HG03378 (cell line): ENCODE data around the gene SAC3D1.

Experiments used
- ATAC-seq: cut with Tn5 transposase; IDR thresholded peaks from one replicate; pipeline ENCODE4 v1.9.1; 2021; ENCODE audit warnings: mild to moderate bottlenecking, moderate library complexity; ENCODE audit not compliant: unreplicated experiment

SAC3D1 gene

GRCh38 chr11:65059523-65059922, 18.5 kb downstream of the SAC3D1 start:
- no peak for ATAC-seq

DNA sequence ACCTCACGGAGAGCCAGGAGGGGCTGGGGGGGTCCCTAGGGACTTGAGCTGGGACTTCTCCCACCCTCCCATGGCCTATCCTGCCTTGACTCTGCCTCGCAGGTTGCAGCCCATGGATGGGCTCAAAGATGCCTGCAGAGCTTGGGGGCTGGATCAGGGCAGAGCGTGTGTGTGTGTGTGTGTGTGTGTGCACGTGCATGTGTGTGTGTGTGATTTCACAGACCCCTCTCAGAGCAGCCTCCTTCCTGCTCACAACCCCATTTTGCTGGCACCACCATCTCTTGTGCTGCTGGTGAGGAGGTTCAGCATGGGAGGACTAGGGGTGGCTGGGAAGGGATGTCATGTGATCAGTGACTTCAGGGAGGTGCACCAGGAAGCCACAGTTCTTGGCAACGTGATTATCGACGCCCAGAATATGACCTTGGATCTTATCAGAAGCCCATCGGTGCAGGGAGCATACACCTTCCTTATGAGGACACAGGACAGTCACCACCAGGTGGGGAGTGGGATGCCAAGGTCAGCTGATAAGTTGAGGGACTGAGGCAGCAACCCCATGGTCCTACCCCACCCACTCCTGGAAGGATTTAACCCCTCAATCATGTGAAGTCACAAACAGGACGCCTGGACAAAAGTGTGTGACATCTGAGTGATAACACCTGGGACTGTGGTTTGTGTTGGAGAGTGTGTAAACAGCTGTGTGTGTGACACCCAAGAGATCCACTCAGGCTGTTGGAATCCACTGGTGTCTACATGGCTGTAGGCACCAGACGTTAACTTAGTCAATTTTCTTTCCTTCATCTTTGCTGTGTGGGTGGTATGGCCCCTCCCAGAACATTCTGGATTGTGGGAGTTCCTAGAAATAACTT, 19.2 kb downstream of the SAC3D1 start:
- no peak for ATAC-seq

GRCh38 chr11:65060913-65061408, 20.0 kb downstream of the SAC3D1 start:
- no peak for ATAC-seq

DNA sequence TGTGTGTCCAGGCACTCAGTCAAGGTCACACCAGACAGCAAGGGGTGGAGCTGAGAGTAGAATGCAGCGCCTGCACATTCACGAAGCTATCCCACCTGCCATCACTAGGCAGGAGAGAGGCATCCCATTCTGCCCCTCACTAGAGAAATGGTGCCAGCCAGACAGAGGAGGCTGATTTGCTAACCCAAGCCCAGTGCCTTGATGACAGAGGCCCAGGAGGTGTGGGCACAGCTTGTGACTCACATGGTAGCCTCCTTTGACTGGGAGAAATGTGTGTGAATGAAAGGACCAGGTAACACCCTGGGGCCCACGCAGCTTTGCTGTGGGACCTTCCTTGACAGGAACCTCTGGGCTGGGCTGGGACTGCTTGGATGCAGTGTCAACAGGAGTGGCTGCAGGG, 22.5 kb downstream of the SAC3D1 start:
- ATAC-seq = no peak

- ATAC-seq = no peak
These were observed 23.8 kb downstream of the SAC3D1 start for GRCh38 chr11:65064847-65065240.

GRCh38 chr11:65065851-65066250, 24.8 kb downstream of the SAC3D1 start:
- no peak for ATAC-seq

- ATAC-seq = no peak
These were observed 25.3 kb downstream of the SAC3D1 start for GRCh38 chr11:65066315-65066714.

- no peak for ATAC-seq
These were observed 25.8 kb downstream of the SAC3D1 start for GRCh38 chr11:65066805-65067291.

- no peak for ATAC-seq
These were observed 26.4 kb downstream of the SAC3D1 start for GRCh38 chr11:65067446-65067845.

GRCh38 chr11:65069217-65069616, 28.2 kb downstream of the SAC3D1 start:
- no peak for ATAC-seq

GRCh38 chr11:65071907-65072630, 31.1 kb downstream of the SAC3D1 start:
- no peak for ATAC-seq

DNA sequence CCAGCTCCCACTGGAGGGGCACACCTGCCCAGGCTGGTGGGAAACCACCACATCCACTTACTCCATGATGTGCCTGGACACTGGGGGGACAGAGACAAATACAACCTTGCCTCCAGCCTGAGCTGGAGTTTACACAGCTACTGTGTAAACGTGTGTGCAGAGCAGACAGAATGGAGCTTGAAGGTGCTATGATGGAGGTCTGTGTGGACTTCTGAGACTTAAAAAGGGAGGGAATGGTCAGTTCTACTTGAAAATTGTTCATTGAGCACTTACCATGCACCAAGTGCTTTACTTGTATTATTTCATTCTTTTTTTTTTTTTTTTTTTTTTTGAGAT, 31.6 kb downstream of the SAC3D1 start:
- no peak for ATAC-seq

GRCh38 chr11:65077451-65077850, 36.4 kb downstream of the SAC3D1 start:
- ATAC-seq = no peak

GRCh38 chr11:65078151-65078550, 37.1 kb downstream of the SAC3D1 start:
- ATAC-seq = no peak

- ATAC-seq = no peak
These were observed 37.9 kb downstream of the SAC3D1 start for GRCh38 chr11:65078786-65079342.

GRCh38 chr11:65083134-65083833, 42.3 kb downstream of the SAC3D1 start:
- ATAC-seq = peak; percentile 9

GRCh38 chr11:65083834-65084597, 43.0 kb downstream of the SAC3D1 start, which contains the start of the genes CDCA5 and ZFPL1:
TSS of gene CDCA5 (minus strand) at chr11:65084040. CDS start at chr11:65083978, 62 bp downstream.
TSS of gene ZFPL1 (plus strand) at chr11:65084222. CDS start at chr11:65084699, 477 bp downstream.
- ATAC-seq = peak; percentile 61

- ATAC-seq = peak; percentile 2
These were observed 43.8 kb downstream of the SAC3D1 start for GRCh38 chr11:65084598-65085375.

- no peak for ATAC-seq
These were observed 44.4 kb downstream of the SAC3D1 start for GRCh38 chr11:65085446-65085845.
